ENCODE measurements around the gene RAP1GAP. TPM values are rescaled to one million over a fixed set of nuclear protein-coding genes. Genes with fewer than 3 reads are reported as not detected.

Gene RAP1GAP
- total and polyA plus RNA-seq, 9 of the 15 experiments (the other 6 are each of a cell fraction or from before 2014, with no cell fraction given), result 0.29 to 30.2 (median 19.2) TPM

DNA sequence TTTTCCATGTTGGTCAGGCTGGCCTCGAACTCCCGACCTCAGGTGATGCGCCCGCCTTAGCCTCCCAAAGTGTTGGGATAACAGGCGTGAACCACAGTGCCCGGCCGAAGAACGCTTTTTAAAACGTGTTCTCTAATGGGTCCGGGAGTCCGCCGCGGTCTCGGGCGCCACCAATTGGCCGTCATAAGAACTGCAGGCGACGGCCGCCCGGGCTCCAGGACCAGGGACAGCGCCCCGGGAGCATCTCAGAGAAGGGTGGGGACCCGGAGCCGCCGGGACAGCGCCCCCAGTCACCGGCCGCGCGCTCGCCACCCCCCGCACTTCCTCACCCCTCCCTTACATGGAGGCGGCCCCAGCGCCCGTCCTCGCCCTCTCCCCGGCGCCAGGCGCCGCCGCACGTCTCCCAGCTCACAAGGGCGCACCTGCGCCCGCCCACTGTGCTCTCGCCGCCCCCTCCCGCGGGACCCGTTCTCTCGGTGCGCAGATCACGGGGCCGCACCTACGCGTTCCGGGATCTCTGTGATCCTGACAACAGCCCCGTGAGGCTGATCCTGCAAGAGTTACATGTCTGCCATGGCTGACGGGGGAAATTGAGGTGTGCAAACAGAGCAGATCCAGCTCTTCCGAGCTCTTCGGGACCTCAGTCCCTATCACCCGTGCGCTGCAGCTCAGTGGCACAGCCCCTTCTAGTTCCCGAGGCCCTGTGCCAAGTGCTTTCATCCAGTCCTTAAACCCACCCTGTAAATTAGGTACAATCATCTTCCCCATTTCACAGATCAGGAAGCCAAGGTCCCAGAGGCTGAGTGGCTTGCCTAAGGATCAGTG, 9.8 kb downstream of the RAP1GAP start (continued):
- TF ChIP-seq, protein P1, sequence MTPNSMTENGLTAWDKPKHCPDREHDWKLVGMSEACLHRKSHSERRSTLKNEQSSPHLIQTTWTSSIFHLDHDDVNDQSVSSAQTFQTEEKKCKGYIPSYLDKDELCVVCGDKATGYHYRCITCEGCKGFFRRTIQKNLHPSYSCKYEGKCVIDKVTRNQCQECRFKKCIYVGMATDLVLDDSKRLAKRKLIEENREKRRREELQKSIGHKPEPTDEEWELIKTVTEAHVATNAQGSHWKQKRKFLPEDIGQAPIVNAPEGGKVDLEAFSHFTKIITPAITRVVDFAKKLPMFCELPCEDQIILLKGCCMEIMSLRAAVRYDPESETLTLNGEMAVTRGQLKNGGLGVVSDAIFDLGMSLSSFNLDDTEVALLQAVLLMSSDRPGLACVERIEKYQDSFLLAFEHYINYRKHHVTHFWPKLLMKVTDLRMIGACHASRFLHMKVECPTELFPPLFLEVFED (CRISPR knock-in tag; conservative IDR thresholded peaks at IDR 0.05), result 0 out of 2 replicates have a peak, but pooled peaks have one; percentile 36
- peak; percentile 54 for TF ChIP-seq L3MBTL2 (IDR thresholded peaks at IDR 0.05)
- peak; percentile 94 for TF ChIP-seq FIP1L1 (IDR thresholded peaks at IDR 0.05; ENCODE audit: low read depth, low read length, poor library complexity, severe bottlenecking)
- TF ChIP-seq NCOA4 (IDR thresholded peaks at IDR 0.05; ENCODE audit: partially characterized antibody), result no peak
- no peak for TF ChIP-seq FOXJ3 (CRISPR knock-in tag; IDR thresholded peaks at IDR 0.05)
- TF ChIP-seq SAP30 (IDR thresholded peaks at IDR 0.05; ENCODE audit: borderline replicate concordance, insufficient read depth, low read depth, low read length, poor library complexity, severe bottlenecking), result peak; percentile 50
- TF ChIP-seq TARDBP (IDR thresholded peaks at IDR 0.05), result peak; percentile 69; the same call in 1 of the 2 replicates
- no peak for TF ChIP-seq HNRNPK (IDR thresholded peaks at IDR 0.05; ENCODE audit: low read depth, low read length, poor library complexity, severe bottlenecking)
- TF ChIP-seq, protein P2, sequence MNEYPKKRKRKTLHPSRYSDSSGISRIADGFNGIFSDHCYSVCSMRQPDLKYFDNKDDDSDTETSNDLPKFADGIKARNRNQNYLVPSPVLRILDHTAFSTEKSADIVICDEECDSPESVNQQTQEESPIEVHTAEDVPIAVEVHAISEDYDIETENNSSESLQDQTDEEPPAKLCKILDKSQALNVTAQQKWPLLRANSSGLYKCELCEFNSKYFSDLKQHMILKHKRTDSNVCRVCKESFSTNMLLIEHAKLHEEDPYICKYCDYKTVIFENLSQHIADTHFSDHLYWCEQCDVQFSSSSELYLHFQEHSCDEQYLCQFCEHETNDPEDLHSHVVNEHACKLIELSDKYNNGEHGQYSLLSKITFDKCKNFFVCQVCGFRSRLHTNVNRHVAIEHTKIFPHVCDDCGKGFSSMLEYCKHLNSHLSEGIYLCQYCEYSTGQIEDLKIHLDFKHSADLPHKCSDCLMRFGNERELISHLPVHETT (CRISPR knock-in tag; conservative IDR thresholded peaks at IDR 0.05 in 1 of 2, IDR thresholded peaks at IDR 0.05 in 1 of 2), result peak in 1 of 2 experiments; percentile 74; a peak in 1 of 4 replicates
- TF ChIP-seq ZNF644 (tag; IDR thresholded peaks at IDR 0.05; ENCODE audit: low read depth), result peak; percentile 83; the same call in 1 of the 2 replicates
- peak; percentile 98 for TF ChIP-seq RB1 (IDR thresholded peaks at IDR 0.05; ENCODE audit: low read depth)
- TF ChIP-seq U2AF2 (optimal IDR thresholded peaks at IDR 0.05; ENCODE audit: low read depth, low read length), result no peak
- TF ChIP-seq CCAR2 (IDR thresholded peaks at IDR 0.05; ENCODE audit: low read depth, low read length), result no peak
- TF ChIP-seq, protein P3, sequence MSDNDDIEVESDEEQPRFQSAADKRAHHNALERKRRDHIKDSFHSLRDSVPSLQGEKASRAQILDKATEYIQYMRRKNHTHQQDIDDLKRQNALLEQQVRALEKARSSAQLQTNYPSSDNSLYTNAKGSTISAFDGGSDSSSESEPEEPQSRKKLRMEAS (CRISPR knock-in tag; IDR thresholded peaks at IDR 0.05), result peak; percentile 91
- no peak for TF ChIP-seq MCM7 (IDR thresholded peaks at IDR 0.05)
- TF ChIP-seq FOS (IDR thresholded peaks at IDR 0.05; ENCODE audit: extremely low read depth, insufficient read length), result no peak
- TF ChIP-seq HDAC1 (IDR thresholded peaks at IDR 0.05), result peak in 1 of 2 experiments; percentile 91; a peak in 2 of 4 replicates
- TF ChIP-seq ZNF668 (CRISPR knock-in tag; IDR thresholded peaks at IDR 0.05), result 0 out of 2 replicates have a peak, but pooled peaks have one; percentile 4
- peak; percentile 99 for TF ChIP-seq FOXK1 (CRISPR knock-in tag; IDR thresholded peaks at IDR 0.05; ENCODE audit: borderline replicate concordance)
- TF ChIP-seq, protein P4, sequence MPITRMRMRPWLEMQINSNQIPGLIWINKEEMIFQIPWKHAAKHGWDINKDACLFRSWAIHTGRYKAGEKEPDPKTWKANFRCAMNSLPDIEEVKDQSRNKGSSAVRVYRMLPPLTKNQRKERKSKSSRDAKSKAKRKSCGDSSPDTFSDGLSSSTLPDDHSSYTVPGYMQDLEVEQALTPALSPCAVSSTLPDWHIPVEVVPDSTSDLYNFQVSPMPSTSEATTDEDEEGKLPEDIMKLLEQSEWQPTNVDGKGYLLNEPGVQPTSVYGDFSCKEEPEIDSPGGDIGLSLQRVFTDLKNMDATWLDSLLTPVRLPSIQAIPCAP (CRISPR knock-in tag; IDR thresholded peaks at IDR 0.05; ENCODE audit: borderline replicate concordance), result peak; percentile 96; the same call in 1 of the 2 replicates
- 0 out of 2 replicates have a peak, but pooled peaks have one; percentile 55 for TF ChIP-seq ZNF445 (CRISPR knock-in tag; IDR thresholded peaks at IDR 0.05; ENCODE audit: low read depth)

All from K562 (cell line).